Upper lobe of right lung (tissue), 1 donor: Measurements from ENCODE around the gene ATF6. TPM values are rescaled to one million over a fixed set of nuclear protein-coding genes. Genes with fewer than 3 reads are reported as not detected.
"Not testable (repeated sequence)": the region's sequence is repeated elsewhere in the genome, so short reads cannot be mapped to it uniquely, and the experiment has no call there.

Source experiments
- ATAC-seq: fragments of 200-7000 bp; cut with Tn5 transposase; one replicate; pipeline ENCODE4 v1.9.1; 2020; ENCODE audit warnings: mild to moderate bottlenecking, moderate library complexity
- DNase-seq: peaks from one replicate; pipeline ENCODE4 v3.0.0-alpha.2; 2020
- H3K27ac ChIP-seq: fragments of 200-600 bp; one replicate; pipeline ENCODE4 v1.8.0; 2022
- H3K27me3 ChIP-seq: fragments of 200-600 bp; one replicate; pipeline ENCODE4 v1.8.0; 2022; ENCODE audit warnings: mild to moderate bottlenecking
- H3K36me3 ChIP-seq: fragments of 200-600 bp; one replicate; pipeline ENCODE4 v1.8.0; 2022
- H3K4me1 ChIP-seq: fragments of 200-600 bp; one replicate; pipeline ENCODE4 v1.8.0; 2022
- H3K4me3 ChIP-seq: fragments of 200-600 bp; one replicate; pipeline ENCODE4 v1.8.0; 2022; ENCODE audit warnings: mild to moderate bottlenecking
- H3K9me3 ChIP-seq: fragments of 200-600 bp; one replicate; pipeline ENCODE4 v1.8.0; 2022
- CTCF ChIP-seq: fragments of 200-600 bp; IDR thresholded peaks from one replicate; pipeline ENCODE4 v1.8.0; 2022; ENCODE audit warnings: antibody characterized with exemption
- intact Hi-C: fragments of 100-400 bp; cut with DNase I; formaldehyde crosslinking; loops from one replicate; pipeline ENCODE4 v1.11.0; 2022
- total RNA-seq: library from RNA; stranded (reverse); fragmentation: NEBNext Ultra II Directional; extraction: Animal tissue kit (Norgen Biotek cat#: 25700); gene quantifications from one replicate; pipeline ENCODE4 v1.2.1, GENCODE V29; 2021
- donor health status: DM: no; HTN: yes; CAD: no; lungs with severe emphysema.

The ATF6 gene
- total RNA-seq, 1 donor from 2014 or later, result 32.0 TPM

- Histone ChIP-seq H3K4me1 (peaks cover 12% of the 10 kb centered on the region), H3K9me3 (no peaks in the 10 kb centered on the region), H3K27ac (peak within 1 kb of the TSS; percentile 89), H3K4me3 (peak within 1 kb of the TSS; percentile 89), H3K36me3 (peaks cover 33% of the 10 kb centered on the region), H3K27me3 (no peaks in the 10 kb centered on the region)
- TF ChIP-seq CTCF, result no peak
- ATAC-seq, result peak; percentile 99
- intact Hi-C loops, result loop anchor here (10.0 kb wide), 1 partner anchor 265 kb away; no protein-coding TSS in a partner anchor
- peak; percentile 96 for DNase-seq
These were observed 16.4 kb upstream of the ATF6 start, which contains the start of gene DUSP12 for GRCh38 chr1:161749509-161750407. DUSP12 (plus strand) TSS chr1:161749786; CDS start chr1:161749802, 16 bp downstream.

- intact Hi-C loops, result no loop called here
- DNase-seq, result no peak
- ATAC-seq, result no peak
These were observed 2.5 kb upstream of the ATF6 start for GRCh38 chr1:161763522-161764098.

GRCh38 chr1:161768461-161768860 lies 2.3 kb downstream of the ATF6 start:
- Histone ChIP-seq H3K9me3 (no peaks in the 10 kb centered on the region), H3K36me3 (no peaks in the 10 kb centered on the region), H3K27me3 (no peaks in the 10 kb centered on the region), H3K4me3 (no peak overlapping the region), H3K4me1 (peaks cover 34% of the 10 kb centered on the region), H3K27ac (no peak overlapping the region)
- intact Hi-C loops, result no loop called here
- no peak for DNase-seq
- ATAC-seq, result no peak
- TF ChIP-seq CTCF, result no peak

More at GRCh38 chr1:161763522-161764098, 2.5 kb upstream of the ATF6 start:
- TF ChIP-seq CTCF, result peak; percentile 56
- Histone ChIP-seq H3K9me3 (no peaks in the 10 kb centered on the region), H3K4me1 (peaks cover 15% of the 10 kb centered on the region), H3K27me3 (no peaks in the 10 kb centered on the region), H3K27ac (no peak overlapping the region), H3K4me3 (no peak overlapping the region), H3K36me3 (peaks cover 4% of the 10 kb centered on the region)

- Histone ChIP-seq H3K4me3 (no peak overlapping the region), H3K27me3 (no peaks in the 10 kb centered on the region), H3K36me3 (no peaks in the 10 kb centered on the region), H3K27ac (no peak overlapping the region), H3K9me3 (no peaks in the 10 kb centered on the region), H3K4me1 (peaks cover 34% of the 10 kb centered on the region)
- TF ChIP-seq CTCF, result no peak
- intact Hi-C loops, result no loop called here
- ATAC-seq (no peak), DNase-seq (no peak)
These were observed 3.0 kb downstream of the ATF6 start for GRCh38 chr1:161768986-161769672.

GRCh38 chr1:161769673-161770045 lies 3.5 kb downstream of the ATF6 start:
- ATAC-seq, H3K36me3 ChIP-seq, H3K27me3 ChIP-seq, H3K4me3 ChIP-seq, intact Hi-C loops, DNase-seq, H3K27ac ChIP-seq, H3K9me3 ChIP-seq: not testable (repeated sequence)
- H3K4me1 ChIP-seq, result peaks cover 34% of the 10 kb centered on the region
